Muscle layer of duodenum (tissue), 2 donors: Measurements from ENCODE around the gene CLDN6.
A peak's percentile ranks its signal among the peaks of the same experiment; 100 is the strongest.

Source experiments
- H3K27ac ChIP-seq: one replicate; pipeline ENCODE4 v1.7.0; 2013; ENCODE audit warnings: mild to moderate bottlenecking, low read length
- H3K27me3 ChIP-seq: one replicate; pipeline ENCODE4 v1.7.0; 2013; ENCODE audit warnings: low read depth, mild to moderate bottlenecking, control low read depth, low read length
- H3K36me3 ChIP-seq, 2 donors: one replicate each; pipeline ENCODE4 v1.7.0; 2013; ENCODE audit warnings: low read length in 2 of 2, control low read depth in 1 of 2, mild to moderate bottlenecking in 1 of 2; ENCODE audit not compliant: insufficient read depth in 2 of 2, control insufficient read depth in 1 of 2
- H3K4me1 ChIP-seq, 2 donors: one replicate each; pipeline ENCODE4 v1.7.0; 2013; ENCODE audit warnings: low read length in 2 of 2, mild to moderate bottlenecking in 2 of 2, control low read depth in 1 of 2, moderate library complexity in 1 of 2; ENCODE audit not compliant: insufficient read depth in 2 of 2, control insufficient read depth in 1 of 2
- H3K4me3 ChIP-seq, 2 donors: one replicate each; pipeline ENCODE4 v1.7.0; 2013; ENCODE audit warnings: low read length in 2 of 2, low read depth in 1 of 2, mild to moderate bottlenecking in 1 of 2
- H3K9me3 ChIP-seq, 2 donors: one replicate each; pipeline ENCODE4 v1.7.0; 2013; ENCODE audit warnings: low read length in 2 of 2, control low read depth in 1 of 2, mild to moderate bottlenecking in 1 of 2; ENCODE audit not compliant: control insufficient read depth in 1 of 2
- donor health status: healthy.

The CLDN6 gene

GRCh38 chr16:2971985-2972784 lies 45.8 kb downstream of the CLDN6 start:
- peaks cover 3 to 26% of the 10 kb centered on the region in 2 donors for H3K4me1 ChIP-seq
- H3K4me3 ChIP-seq = no peak overlapping the region
- H3K36me3 ChIP-seq = no peaks in the 10 kb centered on the region
- peaks cover 10% of the 10 kb centered on the region for H3K27me3 ChIP-seq
- no peaks in the 10 kb centered on the region for H3K9me3 ChIP-seq
- H3K27ac ChIP-seq = no peak overlapping the region

- H3K27ac ChIP-seq = no peak overlapping the region
- no peak overlapping the region for H3K4me3 ChIP-seq
- H3K36me3 ChIP-seq = no peaks in the 10 kb centered on the region
- no peaks in the 10 kb centered on the region for H3K9me3 ChIP-seq
- H3K4me1 ChIP-seq = peaks cover 3 to 33% of the 10 kb centered on the region in 2 donors
- H3K27me3 ChIP-seq = peaks cover 12% of the 10 kb centered on the region
Observed at GRCh38 chr16:2971134-2971984, 46.6 kb downstream of the CLDN6 start.

GRCh38 chr16:2970563-2970962 lies 47.4 kb downstream of the CLDN6 start:
- H3K9me3 ChIP-seq = no peaks in the 10 kb centered on the region
- peak overlapping the region in 1 of 2 donors; percentile 83 for H3K4me3 ChIP-seq
- H3K36me3 ChIP-seq = no peaks in the 10 kb centered on the region
- H3K27ac ChIP-seq = no peak overlapping the region
- H3K27me3 ChIP-seq = peaks cover 19% of the 10 kb centered on the region
- H3K4me1 ChIP-seq = peaks cover 3 to 33% of the 10 kb centered on the region in 2 donors

GRCh38 chr16:2969545-2970521 lies 48.1 kb downstream of the CLDN6 start:
- Histone ChIP-seq H3K27ac (no peak overlapping the region), H3K27me3 (peaks cover 19% of the 10 kb centered on the region)

GRCh38 chr16:2968738-2969544 lies 49.0 kb downstream of the CLDN6 start, which contains the start of gene PAQR4:
Gene PAQR4, plus strand, starts transcription at chr16:2969348. Its CDS starts 327 bp downstream, at chr16:2969675.
- Histone ChIP-seq H3K4me3 (peak within 1 kb of the TSS; percentile 53 to 83), H3K27ac (no peak within 1 kb of the TSS), H3K9me3 (no peaks in the 10 kb centered on the region), H3K36me3 (no peaks in the 10 kb centered on the region), H3K27me3 (peaks cover 28% of the 10 kb centered on the region), H3K4me1 (peaks cover 3 to 44% of the 10 kb centered on the region in 2 donors)

More at GRCh38 chr16:2969545-2970521, 48.1 kb downstream of the CLDN6 start:
- Histone ChIP-seq H3K36me3 (no peaks in the 10 kb centered on the region), H3K4me3 (peak overlapping the region; percentile 33 to 83), H3K9me3 (no peaks in the 10 kb centered on the region), H3K4me1 (peaks cover 3 to 35% of the 10 kb centered on the region in 2 donors)

GRCh38 chr16:2968368-2968737 lies 49.6 kb downstream of the CLDN6 start:
- peaks cover 33% of the 10 kb centered on the region for H3K27me3 ChIP-seq
- peaks cover 3 to 50% of the 10 kb centered on the region in 2 donors for H3K4me1 ChIP-seq
- H3K9me3 ChIP-seq = no peaks in the 10 kb centered on the region
- no peak overlapping the region for H3K27ac ChIP-seq
- no peaks in the 10 kb centered on the region for H3K36me3 ChIP-seq
- H3K4me3 ChIP-seq = peak overlapping the region; percentile 53 to 83

GRCh38 chr16:2967721-2968161 lies 50.2 kb downstream of the CLDN6 start:
- Histone ChIP-seq H3K36me3 (no peaks in the 10 kb centered on the region), H3K4me3 (no peak overlapping the region), H3K27me3 (peaks cover 40% of the 10 kb centered on the region), H3K27ac (no peak overlapping the region), H3K4me1 (peaks cover 3 to 56% of the 10 kb centered on the region in 2 donors), H3K9me3 (no peaks in the 10 kb centered on the region)

GRCh38 chr16:2967211-2967631 lies 50.8 kb downstream of the CLDN6 start:
- Histone ChIP-seq H3K9me3 (no peaks in the 10 kb centered on the region), H3K36me3 (no peaks in the 10 kb centered on the region), H3K27ac (no peak overlapping the region), H3K4me3 (peak overlapping the region in 1 of 2 donors; percentile 35), H3K27me3 (peaks cover 45% of the 10 kb centered on the region), H3K4me1 (peaks cover 3 to 58% of the 10 kb centered on the region in 2 donors)

GRCh38 chr16:2966808-2967191 lies 51.2 kb downstream of the CLDN6 start:
- Histone ChIP-seq H3K9me3 (no peaks in the 10 kb centered on the region), H3K36me3 (no peaks in the 10 kb centered on the region), H3K4me3 (peak overlapping the region in 1 of 2 donors; percentile 35), H3K27ac (no peak overlapping the region), H3K4me1 (peaks cover 3 to 58% of the 10 kb centered on the region in 2 donors), H3K27me3 (peaks cover 49% of the 10 kb centered on the region)
